ENCODE data around the gene TAF4.

Gene TAF4

DNA sequence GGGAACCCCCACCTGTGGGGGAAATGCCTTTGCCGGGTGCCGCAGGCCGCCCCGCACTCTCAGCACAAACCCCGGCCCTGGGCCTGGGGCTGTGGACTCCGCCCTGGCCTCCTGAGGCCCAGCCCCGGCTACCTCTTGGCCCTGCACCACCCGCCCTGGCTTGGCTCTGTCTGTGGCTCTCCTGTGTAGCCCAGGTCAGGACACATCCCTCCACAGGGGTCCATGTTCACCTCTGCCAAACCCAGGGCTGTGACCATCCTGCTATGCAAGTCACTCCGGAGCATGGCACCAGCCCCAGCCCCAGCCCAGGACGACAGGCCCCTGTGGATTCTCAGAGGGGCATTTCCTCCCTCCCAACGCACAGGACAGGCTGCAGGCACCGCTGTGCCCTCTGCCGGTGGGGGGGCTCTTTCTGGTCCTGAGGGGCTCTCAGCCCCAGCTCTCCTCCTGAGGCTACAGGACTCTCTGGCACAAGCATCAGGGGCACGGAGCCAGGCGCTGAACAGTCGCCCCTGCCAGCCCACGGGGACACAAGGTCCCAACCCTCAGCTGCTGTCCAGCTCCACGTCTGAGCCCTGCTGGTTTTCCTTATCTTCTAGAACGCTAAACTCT is 45.7 kb downstream of the TAF4 start:
- no peak for DNase-seq (ENCODE audit: low read depth in 3 of 3)

DNA sequence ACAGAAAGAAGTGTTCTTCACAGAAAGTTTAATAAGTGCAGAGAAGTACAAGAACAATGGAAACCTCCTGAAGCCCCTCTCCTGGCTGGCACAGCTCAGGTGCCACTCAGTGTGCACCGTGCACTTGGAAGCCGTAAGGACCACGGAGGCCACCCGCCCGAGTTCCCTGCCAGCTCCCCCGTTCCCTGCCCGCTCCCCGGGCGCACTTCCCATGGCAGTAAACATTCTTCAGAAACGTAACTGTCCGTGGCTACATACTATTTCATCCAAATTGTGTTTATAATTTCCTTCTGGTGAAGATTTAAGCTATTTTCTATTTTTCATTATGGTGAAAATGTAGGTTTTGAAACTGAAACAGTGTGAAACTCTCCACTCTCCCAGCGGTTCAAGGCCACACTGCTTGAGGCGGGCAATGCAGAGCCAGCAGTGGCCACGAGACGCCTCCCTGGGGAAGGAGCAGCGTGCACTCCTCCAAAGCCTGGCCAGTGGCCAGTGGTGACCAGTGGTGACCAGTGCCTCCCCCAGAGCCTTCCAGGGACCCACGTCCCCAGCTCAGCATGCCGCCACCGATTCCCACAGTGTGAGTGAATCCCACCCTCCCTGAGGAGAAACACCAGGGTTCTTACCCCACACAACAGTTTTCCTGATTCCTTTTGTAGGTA is 46.4 kb downstream of the TAF4 start:
- DNase-seq (ENCODE audit: low read depth in 3 of 3), result no peak

DNA sequence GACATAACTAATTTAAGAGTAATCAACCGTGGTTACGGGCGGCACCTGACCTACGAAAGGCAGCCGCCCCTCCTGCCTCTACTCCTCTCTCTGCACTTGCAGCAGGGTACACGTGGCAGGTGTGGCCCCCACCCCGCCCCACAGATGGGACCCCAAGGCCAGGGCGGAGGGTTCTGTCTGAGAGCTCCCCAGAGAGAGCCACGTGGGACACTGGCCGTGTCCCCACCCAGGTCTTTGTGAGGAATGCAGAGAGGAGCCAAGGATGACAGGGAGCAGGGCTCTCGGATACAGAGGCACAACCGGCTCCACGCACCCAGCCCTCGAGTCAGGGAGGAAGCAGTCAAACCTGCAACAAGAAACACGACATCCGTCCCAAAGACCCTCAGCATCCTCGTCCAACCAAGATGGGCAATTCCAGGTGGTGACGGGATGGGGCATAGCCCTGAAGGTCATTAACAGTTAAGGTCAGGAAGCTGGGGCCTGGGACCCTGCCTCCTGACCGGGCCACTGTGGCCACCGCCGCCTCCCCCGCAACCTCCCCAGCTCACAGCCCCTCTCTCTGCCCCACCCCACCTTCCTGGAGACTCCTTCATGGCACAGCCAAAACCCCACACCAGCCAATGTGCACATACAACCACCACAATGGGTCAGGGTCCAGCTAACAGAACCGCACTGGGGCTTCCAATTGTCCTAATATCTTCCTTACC is 47.1 kb downstream of the TAF4 start:
- no peak for DNase-seq (ENCODE audit: low read depth in 3 of 3)

DNA sequence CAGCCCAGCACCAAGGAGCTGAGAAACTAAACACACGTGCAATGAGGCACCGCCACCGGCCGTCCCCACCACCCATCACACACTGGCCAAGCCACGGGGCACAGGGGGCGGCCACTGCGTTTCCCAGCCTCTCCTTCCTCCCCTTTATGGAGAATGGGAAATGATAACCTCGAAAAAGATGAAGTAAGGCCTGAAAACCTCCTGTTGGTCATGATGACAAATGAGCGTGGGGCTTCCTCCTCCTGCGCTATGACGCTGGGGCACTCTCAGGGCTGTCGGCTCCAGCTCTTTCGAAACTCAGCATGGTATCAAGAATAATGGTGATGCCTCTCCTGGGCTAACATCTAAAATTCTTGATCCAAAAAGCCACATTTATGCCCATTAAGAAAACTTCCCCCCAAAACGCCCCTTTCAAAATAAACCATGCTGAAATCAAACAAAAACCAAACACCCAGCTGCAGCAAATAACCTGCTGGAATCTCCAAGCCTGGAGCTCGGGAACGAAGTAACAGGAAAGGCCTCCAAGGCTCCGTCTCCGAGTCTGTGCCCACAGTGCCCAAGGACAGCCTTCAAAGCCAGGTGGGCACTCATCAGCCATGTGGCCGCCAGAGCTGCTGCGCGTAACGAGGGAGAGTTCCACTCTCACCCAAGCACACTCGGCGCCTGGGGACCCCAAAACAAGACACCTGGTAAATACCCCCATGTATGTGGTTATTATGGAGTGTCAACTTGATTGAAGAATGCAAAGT is 50.0 kb downstream of the TAF4 start:
- no peak for DNase-seq (ENCODE audit: low read depth in 3 of 3)

DNA sequence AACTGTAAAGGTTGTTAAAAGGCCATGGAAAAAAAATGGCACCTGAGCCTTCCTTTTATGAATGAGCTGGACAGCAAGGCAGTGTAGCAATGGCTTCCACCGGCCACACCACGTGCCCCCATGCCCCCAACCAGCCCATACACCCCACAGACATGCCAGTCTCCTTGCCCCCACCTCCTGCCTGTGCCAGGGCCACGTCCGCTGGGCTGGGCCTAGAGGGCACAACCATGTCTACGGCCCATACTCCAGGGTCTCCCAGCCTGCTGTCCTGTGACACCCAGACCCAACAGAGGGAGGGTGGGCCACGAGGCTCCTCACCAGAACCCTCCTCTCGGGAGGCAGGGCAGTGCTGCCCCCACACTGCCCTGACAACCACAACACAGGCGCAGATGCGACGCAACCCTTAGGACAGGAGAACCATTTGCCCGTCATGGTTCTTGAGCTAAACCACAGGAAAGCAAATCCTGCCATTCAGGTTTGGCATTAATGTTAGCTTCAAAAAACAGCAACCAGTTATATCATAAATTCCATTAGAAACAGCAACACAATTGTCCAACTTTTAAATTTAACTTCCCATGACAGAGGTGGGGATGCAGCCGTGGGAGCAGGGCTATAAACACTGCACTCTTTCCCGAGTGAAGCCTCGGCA is 50.7 kb downstream of the TAF4 start:
- no peak for DNase-seq (ENCODE audit: low read depth in 3 of 3)

DNA sequence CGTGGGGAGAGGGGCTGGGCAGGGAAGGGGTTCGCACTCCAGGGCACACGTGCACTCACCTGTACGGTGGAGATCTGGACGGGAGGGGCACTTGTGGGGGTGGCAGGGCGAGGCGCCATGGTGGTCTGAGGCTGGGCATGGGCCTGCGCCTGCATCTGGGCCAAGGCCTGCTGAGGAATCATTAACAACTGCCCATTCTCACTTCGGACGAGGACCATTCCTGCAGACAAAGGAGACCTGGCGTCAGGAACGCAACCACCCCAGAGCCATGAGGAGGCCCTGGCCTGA is 51.2 kb downstream of the TAF4 start:
- DNase-seq (ENCODE audit: low read depth in 3 of 3), result no peak

DNA sequence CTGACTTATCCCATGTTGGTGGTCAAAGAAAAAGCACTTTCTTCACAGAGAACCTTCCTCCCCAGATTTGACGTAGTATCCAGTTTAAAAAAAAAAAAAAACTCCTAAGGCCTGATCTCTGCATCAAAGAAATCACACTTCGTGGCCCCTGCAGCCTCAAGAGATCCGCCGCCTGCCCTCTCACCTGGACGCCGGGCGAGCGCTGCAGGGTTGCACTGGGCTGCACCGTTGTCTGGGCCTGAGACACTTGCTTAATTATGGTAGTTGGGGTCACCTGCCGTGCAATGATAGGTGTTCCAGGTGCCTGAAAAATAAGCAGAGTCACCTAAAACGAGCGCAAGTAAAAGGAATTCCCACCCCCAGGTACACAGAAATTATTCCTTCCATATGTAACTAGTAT is 53.0 kb downstream of the TAF4 start:
- no peak for DNase-seq (ENCODE audit: low read depth in 3 of 3)

DNA sequence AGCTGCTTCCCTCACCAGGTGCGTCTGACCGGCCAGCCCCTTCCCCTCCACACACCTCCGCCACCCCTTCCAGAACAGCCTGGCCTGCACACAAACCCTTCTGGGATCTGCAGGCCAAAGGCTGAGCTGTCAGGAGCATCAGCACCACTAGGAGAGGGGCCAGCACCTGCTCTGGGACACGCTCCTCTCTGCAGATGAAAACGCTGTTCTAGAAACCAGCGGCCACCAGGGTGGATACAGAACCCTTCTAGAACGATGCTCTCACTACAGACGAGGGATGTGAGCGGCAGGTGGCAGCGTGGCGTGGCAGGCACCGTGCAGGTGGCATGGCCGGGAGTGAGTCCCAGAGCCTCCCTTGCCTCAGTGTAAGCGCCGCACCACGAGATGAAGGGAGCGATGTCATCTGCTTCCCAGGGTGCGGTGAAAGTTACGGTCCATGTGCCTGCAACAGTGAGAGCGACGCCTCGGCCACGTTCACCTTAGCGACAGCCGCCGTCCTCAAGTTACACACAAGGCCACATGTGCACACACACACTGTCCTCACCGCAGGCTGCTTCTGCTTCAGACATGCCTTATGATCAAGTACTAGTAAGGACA is 53.6 kb downstream of the TAF4 start:
- no peak for DNase-seq (ENCODE audit: low read depth in 3 of 3)

DNA sequence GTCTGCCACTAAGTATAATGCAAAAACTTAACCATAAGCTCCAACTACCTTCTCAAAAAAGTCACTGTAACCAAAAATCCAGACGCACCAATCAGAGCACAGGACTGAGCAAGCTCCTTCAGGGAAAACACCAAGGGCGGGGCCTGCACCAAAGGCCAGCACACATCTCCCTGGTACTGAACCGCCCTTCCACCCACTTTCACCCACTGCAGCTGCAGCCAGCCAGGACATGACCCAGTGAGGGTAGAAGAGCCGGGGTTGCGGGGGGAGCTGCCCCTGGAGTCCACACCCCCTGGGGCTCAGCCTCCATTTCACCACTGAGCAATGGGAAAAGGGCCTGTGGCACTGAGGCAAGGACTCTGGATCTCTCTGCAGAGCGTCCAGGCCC is 54.3 kb downstream of the TAF4 start:
- no peak for DNase-seq (ENCODE audit: low read depth in 3 of 3)

DNA sequence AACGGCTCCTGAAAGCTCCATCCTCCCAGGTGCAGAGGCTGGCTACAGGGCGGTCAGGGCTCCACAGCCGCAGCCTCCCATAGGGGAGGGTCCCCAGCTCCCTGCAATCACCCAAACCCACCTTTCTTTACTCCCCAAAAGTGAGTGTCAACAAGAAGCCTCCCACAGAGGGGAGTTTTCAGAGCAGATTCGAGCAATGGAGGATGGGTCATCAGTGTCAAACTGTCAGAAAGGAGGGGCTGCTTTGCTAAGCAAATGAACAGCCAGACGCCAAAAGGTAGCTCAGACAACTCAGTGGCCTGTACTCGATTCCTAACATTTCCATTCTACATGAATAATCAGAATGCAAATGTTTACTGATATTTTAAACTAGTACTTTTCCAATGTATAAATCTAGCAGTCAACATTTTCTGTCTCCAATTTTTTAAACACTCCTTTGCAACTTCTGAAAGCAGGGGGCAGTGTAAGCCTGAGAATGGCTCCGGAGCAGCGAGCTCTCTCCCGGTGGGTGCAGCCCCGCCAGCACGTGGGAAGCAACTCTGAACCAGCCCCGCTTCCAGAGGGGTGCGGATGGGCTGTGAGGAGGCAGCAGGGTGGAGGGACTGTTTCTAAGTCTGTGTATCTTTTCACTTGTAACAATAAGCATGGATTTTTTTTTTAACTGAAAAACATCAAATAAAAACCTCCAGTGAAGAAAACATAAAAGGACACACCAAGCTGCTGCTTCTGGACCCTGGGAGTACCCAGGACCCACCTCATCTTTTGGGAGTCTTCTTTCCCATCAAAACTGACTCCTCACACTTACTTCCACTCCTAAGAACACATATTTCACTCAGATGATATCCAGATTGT is 54.9 kb downstream of the TAF4 start:
- DNase-seq (ENCODE audit: low read depth in 3 of 3), result peak; percentile 14 to 38 (median 29)

DNA sequence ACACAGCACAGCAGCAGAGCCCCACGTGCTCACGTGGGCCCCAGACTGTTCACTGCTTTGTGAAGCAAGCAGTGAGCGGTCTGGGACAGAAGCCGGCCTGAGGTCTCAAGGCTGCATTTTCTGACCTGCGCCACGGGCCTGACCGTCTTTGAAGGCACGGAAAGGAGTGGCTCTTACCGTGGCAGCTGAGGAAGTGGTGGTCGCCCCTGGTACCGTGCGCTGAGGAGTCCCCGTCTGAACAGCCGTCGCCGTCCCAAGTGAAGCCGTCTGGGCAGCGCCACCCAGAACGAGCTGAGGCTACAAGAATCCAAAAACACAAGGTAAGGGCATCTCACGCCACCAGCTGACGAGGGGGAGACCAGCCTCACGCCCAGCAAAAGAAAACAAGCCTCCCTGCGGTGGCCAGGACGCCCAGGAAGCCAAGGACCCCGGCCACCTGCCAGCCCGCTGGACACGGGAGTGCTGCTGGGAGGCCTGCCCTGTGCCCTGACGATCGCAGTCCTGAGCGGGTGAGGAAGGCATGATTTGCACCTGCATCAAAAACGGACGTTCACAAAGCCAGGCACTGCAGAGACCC is 55.7 kb downstream of the TAF4 start:
- no peak for DNase-seq (ENCODE audit: low read depth in 3 of 3)

DNA sequence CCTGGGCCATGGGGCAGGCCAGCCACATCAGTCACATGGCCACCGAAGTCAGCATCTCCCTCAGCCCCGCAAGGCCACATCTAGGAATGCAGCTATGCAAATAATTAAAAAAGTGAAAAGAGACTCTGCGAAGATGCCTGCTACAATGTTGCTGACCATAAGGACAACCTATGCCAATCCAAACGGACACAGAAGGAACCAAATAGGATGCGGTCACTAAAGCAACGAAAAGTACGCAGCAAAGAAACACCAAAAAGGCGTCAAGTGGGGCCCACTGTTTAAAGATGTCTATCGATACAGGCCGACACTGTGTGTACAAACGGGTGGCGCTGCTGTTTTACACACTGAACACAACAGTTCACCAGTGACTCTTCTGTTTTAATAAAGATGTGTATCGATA is 56.4 kb downstream of the TAF4 start:
- no peak for DNase-seq (ENCODE audit: low read depth in 3 of 3)

DNA sequence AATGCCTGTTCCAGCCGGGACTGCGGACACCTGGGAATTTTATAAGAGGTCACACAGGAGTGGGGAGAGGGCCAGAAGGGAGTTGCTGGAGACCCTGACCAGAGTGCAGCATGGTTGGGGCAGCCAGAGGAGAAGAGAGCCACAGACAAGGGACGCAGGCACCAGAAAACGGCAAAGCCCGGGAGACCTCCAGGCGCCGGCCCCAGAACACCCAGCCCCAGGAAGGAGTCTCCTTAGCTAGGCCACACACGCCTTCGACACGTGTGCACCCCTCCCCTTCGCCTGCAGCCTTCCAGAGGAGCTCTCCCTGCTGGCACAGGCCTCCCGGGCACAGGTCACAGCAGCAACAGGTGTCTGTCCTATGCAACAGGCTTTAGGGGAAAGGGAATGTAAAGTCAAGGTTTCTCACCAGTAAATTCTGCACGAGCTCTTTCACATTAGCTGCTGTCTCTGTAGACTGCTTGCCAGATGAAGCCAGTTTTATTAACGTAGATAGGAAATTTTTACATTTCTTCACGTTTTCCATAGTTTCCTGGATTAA is 57.0 kb downstream of the TAF4 start:
- DNase-seq (ENCODE audit: low read depth in 3 of 3), result no peak

DNA sequence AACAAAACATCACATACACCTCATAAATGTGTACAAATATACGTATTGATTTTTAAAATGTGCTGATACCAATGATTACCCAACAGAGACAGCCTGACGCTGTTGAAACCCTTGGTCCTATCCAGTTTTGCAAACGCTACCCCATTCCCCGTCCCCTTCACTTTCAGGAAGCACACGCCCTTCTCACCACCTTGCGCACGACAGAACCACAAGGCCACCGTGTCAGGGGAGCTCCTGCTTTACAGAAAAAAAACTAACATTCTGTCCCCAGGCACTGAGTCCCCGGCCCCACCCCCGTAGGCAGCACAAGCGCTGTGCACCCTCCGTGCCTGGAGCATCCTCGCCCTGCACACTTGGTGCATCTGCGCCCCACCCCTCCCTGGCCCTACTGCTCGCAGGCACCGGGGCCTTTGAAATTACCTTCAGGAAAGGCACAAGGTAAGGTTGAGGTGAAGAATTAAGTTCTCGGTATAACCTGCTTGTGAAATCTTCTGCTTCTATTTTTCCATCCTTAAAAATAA is 58.5 kb downstream of the TAF4 start:
- no peak for DNase-seq (ENCODE audit: low read depth in 3 of 3)

DNA sequence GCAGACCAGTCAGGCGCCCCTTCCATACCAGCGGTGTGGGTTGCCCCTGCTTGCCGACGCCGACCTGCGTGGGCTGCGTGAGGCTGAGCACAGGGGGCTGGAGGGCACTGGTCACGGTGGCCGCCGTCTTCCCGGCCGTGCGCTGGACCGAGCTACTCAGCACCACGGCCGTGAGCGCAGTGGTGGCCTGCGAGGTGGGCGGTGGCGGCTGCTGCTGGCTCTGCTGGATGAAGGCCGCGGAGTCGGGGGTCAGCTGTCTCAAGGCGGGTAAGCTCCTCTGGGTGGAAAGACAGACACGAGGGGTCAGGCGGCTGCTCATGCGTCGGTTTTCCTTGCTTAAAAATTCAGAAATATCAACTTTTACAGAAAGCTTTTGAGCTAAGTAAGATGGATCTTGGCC is 59.2 kb downstream of the TAF4 start:
- no peak for DNase-seq (ENCODE audit: low read depth in 3 of 3)

DNA sequence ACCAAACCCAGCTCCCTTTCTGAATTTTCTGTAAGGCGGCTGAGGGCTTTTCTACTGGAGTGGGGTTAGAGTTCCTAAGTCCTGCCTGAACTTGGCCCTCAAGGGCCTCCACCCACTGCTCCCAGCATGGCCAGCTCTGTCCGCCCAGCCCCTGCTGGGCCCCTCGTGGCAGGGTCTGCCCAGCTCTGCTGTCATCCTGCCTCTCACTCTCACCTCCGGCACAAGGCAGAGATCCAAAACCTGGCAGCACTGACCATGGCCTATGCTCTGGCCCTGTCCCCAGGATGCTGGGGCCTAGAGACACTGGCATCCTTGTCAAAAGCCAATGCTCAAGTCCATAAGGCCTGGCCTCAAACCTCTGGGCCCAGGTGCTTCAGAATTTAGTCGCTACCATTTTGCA is 61.1 kb downstream of the TAF4 start:
- no peak for DNase-seq (ENCODE audit: low read depth in 3 of 3)

DNA sequence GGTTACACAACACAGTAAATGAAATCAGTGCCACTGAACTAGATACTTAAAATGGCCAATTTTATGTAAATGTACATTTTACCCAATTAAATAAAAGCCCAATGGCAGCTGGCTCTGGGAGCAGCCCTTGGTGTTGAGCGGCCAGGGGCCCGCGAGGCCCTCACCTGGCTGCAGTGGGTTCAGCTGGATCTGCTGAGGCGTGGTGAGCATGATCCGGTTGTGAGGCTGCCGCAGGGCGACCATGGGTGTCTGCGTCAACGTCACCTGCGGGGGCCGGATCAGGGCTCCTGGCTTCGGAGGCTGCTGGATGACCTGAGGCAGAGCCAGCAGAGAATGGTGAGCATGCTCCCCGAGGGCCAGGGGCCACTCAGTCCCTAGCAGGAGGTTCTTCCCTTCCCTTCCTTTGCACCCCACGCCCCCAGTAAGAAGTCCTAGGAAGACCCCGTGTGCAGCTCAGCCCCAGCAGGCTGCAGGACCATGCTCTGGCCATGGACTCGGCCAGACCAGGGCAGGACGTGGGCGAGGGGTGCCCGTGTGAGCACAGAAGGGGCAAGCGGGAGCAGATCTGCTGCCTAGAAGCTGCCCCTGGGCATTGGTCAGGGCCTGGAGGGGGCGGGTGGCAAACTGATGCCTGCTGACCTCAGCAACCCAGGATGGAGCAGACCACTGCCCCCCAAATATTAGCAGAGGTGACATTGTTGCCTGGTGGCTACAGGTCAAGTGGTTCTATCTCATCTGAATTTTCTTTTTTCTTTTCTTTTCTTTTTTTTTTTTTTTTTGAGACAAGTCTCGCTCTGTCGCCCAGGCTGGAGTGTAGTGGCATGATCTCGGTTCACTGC is 61.9 kb downstream of the TAF4 start:
- no peak for DNase-seq (ENCODE audit: low read depth in 3 of 3)

DNA sequence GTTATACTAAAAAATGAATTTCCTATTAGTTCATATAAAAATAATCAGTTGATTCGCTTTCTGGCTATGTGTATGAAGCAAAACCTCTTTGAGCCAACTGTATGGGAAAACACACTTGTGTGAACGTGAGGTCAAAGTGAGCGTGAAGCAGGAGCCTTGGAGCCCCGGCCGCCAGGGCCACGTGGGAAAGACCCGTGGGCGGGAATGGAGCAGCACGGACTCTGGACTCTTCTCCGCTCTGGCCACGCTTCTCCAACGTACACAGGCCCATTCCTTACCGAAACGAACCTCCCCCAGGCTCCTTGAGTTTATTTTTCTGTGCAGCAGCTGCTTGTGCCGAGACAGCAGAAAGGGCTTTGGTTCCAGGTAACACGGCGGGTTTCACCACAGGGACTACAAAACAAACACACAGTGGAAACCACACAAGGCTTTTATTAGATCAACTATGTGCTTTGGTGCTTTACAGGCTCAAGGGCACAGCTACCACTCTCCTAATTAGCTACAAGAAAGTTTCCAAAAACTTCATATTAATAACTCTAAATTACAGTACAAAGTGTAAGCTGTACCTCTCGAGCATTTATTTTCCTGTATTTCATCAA is 62.7 kb downstream of the TAF4 start:
- no peak for DNase-seq (ENCODE audit: low read depth in 3 of 3)

DNA sequence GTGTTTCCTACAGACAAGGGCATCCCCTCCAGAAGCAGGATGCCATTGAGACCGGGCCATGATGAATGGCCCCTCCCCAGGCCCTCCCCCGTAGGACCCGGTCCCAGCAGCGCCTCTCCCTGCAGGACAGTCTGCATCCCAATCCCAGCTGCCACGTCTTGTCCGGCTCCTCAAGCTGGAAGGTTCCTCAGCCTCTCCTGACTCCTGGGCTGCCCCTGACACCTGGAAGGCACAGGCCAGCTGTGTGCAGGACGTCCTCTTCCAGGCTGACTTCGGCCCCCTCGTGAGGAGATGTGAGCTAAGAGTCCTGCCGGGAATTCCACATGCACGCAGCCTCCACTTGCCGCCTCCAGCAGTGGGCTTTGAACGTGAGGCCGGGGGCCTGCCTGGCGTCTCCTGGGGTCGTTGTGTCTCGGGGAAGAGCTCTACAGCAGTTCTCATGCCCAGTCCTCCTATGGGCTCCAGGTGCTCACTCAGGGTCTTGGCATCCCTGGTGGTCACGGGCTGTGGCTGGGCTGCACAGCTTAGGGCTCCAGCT is 64.4 kb downstream of the TAF4 start:
- DNase-seq (ENCODE audit: low read depth in 3 of 3), result no peak
